DMS53 treated with DMSO at 0.1 percent for 48 hours (cell line): ENCODE results near the gene ZBTB7A.
"Not testable (repeated sequence)": the region's sequence is repeated elsewhere in the genome, so short reads cannot be mapped to it uniquely, and the experiment has no call there.

Source experiments
- DNase-seq: peaks from one replicate; lab custom pipeline; 2025; ENCODE audit not compliant: unreplicated experiment; lab: John Stamatoyannopoulos, UW

The ZBTB7A gene

DNA sequence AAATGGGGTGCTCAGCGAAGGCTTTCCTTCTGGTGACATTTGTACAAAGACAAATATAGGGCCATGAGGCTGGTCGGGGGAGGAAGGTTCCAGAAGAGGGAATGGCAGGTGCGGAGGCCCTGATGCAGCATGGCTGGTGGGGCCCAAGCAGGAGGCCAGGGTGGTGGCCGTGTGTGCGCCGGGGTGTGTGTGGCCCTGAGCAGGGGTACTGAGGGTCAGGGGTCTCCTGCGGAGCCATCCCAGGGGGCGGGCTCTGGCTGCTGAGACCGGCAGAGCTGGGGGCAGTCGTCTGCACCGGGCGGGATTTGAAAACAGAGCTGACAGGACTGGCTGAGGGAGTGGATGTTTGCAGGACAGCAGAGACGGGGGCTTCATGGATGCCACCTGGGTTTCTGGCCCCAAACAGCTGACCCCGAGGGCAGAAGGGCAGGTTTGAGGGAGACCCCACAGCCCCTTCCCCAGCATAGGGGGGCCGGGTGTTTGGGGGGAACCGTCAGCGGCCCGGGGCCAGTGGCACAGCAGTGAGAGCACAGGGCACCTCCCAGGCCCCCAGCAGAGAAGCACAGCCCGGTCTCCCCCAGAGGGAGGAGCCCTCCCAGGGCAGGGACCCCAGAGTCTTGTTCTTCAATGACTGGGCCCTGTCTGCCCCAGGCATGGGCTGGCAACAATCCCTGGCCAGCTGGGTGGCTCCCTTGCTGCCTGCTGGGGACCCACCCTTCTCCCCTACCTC lies 47.8 kb downstream of the ZBTB7A start:
- DNase-seq = no peak

DNA sequence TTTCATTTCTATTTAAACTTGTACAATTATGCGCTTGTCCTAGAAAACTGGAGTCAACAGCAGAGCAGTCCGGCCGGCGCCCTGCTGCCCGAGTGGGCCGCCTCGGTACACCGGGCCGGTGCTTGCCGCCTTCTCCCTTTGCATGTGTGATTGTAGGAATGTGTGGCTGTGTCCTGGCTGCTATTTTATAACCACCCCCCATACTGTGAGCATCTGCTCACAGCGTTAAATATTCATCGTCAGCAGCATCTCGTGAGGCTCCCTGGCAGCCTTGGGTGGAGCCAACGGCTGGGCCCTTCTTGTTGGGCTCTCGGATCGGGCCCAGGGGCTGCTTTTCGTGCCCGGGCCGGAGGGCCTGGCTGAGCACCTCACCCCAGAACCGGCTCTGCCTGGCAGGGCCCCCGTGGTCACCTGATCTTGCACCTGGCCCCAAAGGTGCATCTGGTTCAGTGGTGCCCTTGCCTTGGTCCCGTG lies 48.5 kb downstream of the ZBTB7A start:
- no peak for DNase-seq

- no peak for DNase-seq
These were observed 49.6 kb downstream of the ZBTB7A start for GRCh38 chr19:4016903-4017638.

- DNase-seq = no peak
These were observed 50.2 kb downstream of the ZBTB7A start for GRCh38 chr19:4016486-4016885.

DNA sequence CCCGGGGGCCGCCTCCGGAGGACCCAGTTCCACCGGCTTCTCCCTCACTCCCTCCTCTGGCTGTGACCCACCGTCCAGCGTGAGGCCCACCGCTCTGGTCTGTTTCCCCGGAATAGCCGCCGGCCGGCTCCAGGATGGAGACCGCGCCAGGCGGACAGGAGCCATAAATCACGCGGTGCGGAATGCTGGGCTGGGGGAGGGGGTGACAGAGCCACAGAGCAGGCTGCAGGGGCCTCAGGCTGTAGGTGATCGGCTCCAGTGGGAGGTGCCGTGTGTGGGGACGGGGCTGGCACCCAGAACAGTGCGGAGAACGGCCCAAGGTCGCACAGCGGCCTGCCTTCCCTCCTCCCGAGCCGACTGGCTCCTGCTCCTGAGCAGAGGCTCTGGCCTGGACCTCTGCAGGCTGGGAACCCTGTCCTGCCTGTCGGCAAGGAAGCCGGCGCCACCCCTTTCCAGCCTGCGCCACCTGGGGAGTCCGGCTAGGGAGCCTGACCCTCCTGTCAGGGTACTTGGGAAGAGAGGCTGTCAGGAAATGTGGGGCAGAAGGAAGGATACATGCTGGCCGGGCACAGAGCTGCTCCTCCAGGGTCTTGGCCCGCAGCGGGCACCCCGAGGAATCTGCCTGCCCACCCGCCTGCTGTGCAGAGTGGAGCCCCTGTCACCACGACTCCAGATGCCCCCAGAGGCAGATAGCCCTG lies 50.8 kb downstream of the ZBTB7A start:
- DNase-seq = no peak

GRCh38 chr19:4014541-4015491 lies 51.9 kb downstream of the ZBTB7A start:
- no peak for DNase-seq

- no peak for DNase-seq
These were observed 52.7 kb downstream of the ZBTB7A start for GRCh38 chr19:4013886-4014540.

GRCh38 chr19:4012975-4013634 lies 53.6 kb downstream of the ZBTB7A start:
- no peak for DNase-seq

DNA sequence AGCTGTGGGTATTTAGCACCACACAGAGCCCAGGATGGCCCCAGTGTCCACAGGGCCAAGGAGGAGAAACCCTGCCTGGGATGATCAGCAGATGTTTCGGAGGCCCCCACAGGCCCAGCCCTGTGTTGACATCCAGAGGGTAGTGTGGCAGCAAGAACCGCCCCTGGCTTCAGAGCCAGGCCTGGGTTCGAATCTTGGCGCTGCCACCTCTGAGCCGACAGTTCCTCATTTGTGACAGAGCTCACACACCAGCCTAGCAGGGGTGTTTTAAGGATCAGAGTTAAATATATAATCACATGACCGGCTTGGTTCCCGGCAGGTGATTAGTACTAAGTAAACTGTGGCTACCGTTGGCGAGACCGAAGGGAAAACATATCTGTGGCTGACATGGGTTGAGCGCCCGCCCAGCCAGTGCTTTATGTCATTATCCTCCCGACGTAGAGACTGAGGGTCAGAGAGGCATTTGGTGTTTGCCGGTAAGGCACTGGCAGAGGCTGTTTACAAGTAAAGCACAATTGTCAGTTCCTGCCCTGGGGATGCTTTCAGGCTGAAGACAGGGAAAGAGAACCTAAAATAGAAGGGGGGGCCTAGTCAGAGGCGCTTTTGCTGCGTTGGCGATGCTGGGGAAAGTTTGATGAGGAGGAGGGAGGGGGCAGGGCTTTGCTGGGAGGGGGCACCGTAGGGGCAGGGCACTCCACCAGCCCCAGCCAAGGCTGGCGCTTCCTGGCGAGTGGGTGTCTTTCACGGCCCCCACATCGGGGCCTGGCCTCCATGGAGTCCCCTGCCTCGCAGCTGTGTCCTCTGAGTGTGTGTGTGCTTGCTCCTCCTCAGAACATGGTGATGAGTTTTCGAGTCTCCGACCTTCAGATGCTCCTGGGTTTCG lies 54.4 kb downstream of the ZBTB7A start:
- no peak for DNase-seq

- DNase-seq = not testable (repeated sequence)
These were observed 55.3 kb downstream of the ZBTB7A start for GRCh38 chr19:4011430-4011829.

- DNase-seq = no peak
These were observed 55.9 kb downstream of the ZBTB7A start for GRCh38 chr19:4010808-4011110.

DNA sequence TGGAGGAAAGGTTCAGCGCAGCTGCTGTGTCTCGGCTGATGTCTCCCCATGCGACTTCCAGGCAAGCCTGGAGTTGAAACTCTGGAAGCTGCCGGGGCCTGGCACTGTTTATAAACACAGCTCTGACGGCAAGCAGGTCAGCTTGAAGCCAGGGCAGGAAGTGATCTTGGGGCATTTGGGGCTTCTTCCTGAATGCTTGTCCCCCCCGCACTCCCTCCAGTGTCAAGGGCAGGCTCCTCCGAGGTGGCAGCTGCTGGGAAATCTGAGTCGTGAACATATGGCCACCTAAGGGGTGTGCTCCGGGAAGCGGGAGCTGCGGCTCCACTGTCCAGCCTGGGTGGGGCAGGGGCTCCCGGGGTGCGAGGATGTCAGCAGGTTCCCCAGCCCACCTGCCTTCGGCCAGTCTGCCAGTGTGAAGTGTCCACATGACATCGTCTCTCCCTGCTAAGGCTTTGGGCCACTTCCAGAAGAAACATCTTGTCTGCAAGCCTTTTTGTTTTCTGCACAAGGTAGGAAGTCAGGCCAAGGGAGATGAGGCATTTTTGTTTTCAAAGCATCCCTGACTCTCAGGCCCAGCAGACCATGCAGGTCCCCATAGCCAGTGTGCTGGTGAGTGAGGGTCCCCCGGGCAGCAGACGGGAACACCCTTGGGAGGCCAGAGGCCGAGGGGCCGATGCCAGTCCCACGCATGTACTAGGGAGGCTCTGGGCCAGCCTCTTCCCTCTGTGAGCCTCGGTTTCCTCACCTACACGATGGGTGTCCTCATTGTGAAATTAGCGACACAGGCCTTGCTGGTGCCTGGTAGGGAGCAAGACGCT lies 56.5 kb downstream of the ZBTB7A start:
- DNase-seq = no peak

DNA sequence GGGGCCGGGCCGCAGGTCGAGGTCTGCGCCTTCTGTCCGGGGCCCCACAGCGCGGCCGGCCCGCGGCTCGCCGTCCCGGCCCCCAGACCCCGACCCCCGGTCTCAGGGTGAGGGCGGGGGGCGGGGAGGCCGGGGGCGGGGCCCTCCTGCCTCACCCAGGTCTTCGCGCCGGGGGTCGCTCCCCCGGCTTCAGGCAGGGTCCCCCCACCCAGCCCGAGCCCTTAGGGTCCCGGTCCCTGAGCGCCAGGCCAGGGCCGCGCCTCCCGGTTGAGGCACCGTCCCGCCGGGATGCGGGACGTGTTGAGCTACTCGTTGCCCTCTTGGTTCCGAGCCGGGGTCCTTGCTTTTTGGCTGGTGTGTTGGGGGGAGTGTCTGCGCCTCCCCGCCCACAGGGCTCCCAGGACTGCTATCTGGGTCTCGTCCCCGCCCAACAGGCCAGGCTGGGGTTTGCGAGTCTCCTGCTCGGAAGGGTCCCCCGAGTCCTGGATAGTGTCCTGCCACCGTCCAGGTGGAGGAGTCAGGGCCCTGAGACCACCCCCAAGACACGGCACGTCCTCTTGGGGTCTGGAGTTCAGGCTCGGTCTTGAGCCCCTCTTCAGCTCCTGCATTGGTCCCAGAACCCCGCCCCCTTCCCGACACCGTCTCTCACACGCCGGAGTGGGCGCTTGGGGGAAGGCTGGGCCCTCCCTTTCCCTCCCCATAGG lies 58.7 kb downstream of the ZBTB7A start:
- DNase-seq = no peak

- peak; percentile 77 for DNase-seq
These were observed 59.5 kb downstream of the ZBTB7A start, which contains the start of gene PIAS4 for GRCh38 chr19:4007021-4007835. Gene PIAS4, plus strand, starts transcription at chr19:4007736. Its CDS starts 25 bp downstream, at chr19:4007761.

DNA sequence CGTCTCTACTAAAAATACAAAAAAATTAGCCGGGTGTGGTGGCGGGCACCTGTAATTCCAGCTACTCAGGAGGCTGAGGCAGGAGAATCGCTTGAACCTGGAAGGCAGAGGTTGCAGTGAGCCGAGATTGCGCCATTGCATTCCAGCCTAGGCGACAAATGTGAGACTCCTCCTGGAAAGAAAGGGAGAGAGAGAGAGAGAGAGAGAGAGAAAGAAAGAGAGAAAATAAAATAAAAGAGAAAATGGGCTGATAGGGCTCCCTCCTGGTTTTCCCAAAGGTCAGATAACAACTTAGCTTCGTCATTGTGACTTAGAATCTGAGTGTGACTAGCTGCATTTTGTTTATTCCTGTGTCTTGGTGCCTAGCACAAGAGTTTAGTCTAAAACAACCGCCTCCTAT lies 61.3 kb downstream of the ZBTB7A start:
- DNase-seq = not testable (repeated sequence)

- DNase-seq = not testable (repeated sequence)
These were observed 65.9 kb downstream of the ZBTB7A start for GRCh38 chr19:4000798-4001197.
